NCI-H2029 (cell line): Measurements from ENCODE around the gene AZIN2.

Experiments
- DNase-seq: peaks from one replicate; lab custom pipeline; 2025; lab: John Stamatoyannopoulos, UW

AZIN2 gene

DNA sequence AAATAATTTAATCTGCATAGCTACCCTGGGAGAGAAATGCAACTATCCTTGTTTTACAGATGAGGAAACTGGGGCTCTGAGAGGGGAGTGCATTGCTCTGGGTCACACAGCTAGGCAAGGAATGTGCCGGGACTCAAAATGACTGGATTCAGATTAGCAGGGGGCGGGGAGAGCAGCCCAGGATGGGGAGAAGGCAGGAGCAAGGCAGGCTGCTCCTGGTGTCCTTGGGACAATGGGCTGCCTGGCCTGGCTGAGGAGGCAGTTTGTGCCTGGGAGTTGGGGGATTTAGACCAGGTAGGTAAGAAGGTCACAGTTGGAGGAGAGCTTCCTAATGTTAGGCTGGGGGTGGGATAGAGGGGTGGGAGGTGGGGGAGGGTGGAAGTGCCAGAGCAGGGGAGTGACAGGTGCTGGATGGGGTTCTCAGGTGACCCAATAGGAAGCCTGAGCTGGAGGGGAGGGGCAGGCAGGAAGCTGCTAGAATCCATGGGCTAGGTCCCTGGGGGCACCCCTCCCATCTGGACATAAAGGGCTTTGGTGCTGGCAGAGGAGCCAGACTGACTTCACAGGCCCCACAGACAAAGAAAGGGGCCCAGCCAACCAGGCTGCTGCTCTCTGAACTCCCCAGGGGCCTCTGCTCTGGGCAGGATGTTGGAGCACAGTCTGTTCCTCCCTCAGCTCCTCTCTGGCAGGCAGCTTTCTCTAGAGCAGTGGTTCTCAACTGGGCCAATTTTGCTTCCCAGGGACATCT, 71.9 kb downstream of the AZIN2 start:
- no peak for DNase-seq

DNA sequence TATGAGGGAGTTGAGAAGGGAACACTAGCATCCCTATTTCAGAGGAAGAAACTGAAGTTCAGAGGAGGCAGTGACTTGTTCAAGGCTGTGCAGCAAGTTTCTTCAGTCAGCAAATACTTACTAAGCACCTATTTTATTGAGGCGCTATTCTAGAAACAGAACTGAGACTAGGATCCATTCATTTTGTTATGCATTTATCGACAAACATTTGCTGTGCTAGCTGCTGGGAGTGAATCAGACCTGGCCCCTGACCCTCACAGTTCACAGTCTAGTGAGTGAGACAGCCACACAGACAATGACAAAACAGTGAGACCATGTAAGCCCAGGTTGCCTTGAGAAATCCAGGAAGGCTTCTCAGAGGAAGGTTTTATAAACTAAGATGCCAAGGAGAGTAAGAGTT, 72.7 kb downstream of the AZIN2 start:
- no peak for DNase-seq

DNA sequence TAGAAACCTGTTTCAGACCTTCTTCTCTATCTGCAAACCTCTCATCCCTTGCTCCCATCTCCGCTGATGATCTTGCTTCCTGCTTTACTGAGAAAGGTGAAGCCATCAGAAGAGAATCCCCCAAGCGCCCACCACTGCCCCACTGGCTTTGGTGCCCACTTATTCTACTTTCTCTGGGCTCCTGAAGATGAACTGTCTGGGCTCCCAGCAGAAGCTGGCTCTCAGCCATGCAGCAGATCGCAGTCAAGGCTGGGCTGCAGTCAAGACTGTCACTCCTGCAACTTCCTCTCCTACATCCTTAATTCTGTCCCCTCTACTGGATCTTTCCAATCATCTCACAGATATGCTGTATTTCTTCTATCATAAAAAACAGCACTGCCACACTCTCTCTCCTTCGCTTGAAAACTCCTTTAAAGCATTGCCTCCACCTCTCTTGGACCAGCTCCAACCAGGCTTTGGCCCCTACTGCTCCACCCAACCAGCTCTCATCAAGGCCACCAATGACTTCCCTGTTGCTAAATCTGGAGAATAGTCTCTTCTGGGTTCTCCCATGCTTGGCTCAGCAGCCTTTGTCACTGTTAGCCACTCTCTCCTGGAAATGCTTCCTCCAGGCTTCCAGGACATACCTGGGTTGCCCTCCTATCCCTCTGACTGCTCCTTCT, 75.1 kb downstream of the AZIN2 start:
- DNase-seq, result no peak

DNA sequence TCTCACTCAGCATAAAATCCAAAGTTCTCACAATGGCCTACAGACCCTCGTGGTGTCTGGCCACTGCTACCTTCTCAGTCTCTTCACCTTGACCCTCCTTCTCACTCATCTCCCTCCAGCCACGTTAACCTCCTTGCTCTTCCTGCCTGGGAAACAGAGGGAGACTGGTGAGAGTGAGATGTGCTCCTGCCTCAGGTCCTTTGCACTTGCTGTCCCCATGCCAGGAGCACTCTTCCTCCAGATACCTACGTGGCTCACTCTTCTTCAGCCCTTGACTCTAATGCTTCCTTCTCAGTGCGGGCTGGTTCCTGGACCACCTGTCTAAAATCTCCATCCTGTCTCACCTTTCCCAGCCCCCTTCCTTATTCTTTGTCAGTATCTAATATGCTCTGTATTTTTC, 76.2 kb downstream of the AZIN2 start:
- no peak for DNase-seq

- DNase-seq, result no peak
Measured at GRCh38 chr1:33158366-33158765, 77.4 kb downstream of the AZIN2 start.

- DNase-seq, result no peak
Measured at GRCh38 chr1:33159577-33159976, 78.6 kb downstream of the AZIN2 start.

GRCh38 chr1:33161061-33161681, 80.2 kb downstream of the AZIN2 start:
- DNase-seq, result no peak

DNA sequence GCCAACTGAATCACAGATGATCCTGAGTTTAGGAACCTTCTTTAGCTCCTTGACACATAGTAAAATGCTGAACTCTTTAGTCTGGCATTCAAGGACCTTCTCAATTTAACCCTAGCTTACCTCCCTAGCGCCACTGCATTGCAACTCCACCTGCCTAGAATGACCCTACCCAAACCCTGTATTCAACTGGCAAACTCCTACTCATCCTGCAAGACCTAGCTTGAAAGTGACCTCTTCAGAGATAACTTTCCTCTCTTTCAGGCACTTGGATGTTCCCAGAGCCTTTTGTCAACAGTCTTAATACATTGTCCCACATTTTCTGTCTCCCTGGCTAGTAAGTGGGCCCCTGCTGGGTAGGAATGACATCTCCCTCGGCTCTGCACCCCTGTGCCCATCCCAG, 81.2 kb downstream of the AZIN2 start:
- DNase-seq, result no peak

DNA sequence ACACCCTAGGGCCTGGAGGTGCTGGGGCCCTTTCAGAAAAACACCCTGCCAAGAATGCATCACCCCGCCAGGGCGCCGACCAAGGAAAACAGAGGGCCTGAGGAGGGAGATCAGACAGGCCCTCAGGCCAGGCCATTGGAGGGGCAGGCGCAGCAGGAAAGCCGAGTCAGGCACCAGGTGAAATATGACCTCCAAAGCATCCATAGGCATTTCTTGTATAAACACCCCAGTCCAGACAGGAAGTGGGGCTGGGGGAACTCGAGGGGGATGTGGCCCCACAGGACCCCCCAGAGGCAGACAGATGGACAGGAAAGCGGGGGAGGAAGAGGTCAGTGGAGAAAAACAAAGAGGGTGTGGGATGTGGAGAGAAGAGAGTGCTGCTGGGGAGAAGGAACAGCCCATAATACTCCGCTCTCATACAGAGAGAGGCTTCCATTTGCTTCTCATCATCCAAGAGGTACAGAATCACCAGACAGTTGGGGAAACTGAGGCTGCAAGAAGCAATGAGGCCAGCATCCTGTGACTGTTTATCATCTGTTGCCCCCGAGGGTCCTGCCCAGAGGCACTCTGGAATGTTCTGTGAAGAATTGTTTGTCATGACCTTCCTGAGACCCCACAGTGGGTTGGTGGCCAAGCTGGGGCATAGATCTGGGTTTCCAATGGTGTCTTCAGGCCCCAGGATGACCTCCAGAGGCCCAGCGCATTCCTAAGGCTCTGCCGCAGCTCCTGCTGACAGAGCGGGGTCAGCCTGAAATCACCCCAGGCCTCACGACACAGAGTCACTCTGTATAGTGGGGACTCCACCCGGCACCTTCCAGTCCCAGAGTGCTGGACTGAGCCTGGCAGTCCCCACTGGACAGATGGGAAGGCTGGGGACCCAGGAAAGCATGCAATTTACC, 82.9 kb downstream of the AZIN2 start:
- DNase-seq, result no peak

DNA sequence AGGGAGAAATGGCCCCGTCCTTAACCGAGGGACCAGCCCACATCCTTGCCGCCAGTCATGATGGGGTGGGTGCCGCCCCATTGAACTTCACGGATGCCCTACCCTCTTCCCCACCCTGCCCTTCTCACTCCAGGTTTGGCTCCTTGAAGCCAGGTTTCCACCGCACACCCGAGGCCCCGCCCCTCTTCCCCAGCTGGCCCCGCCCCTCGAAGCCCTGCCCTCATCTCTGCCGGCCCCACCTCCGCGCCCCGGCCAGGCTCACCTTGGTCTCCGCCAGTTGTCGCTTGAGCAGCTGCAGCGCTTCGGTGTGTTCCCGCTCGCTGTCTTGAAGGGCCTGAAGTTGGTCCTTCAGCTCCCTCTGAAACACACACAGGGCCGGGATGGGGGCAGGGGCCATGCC, 84.3 kb downstream of the AZIN2 start:
- DNase-seq, result no peak

- no peak for DNase-seq
Measured at GRCh38 chr1:33165809-33166208, 84.9 kb downstream of the AZIN2 start.

DNA sequence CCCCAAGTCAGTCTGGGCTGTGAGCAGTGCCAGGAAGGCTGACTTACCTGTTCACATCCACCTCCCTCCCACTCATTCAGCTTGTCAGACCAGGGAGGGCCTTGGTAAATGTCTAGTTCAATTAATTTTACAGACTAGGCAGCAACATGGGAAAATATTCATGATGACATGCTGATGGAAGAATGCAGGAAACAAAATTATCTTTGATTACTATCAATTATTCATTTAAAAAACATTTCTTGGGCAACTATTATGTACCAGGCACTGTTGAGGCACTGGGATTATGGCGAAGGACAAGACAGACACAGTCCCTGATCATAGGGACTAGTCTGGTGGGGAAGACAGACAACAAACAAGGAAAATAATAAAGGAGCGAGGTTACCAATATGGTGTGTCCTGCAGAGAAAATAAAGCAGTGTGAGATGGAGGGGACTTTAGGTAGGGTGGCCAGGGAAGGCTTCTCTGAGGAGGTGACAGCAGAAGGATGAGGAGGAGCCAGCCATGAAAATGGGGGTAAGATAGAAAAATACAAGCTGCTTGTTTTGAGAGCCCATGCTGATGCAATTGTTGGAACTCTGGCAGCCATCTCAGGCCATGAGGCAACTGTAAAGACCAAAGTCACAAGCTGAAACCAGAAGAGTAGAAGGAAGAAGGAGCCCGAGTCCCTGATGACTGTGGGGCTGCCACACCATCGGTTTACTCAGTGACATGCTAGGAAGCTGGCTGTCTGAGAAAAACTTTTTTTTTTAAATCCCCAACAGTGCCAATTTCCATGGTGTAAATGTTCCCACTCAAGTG, 86.9 kb downstream of the AZIN2 start:
- DNase-seq, result no peak

GRCh38 chr1:33168556-33169289, 87.8 kb downstream of the AZIN2 start:
- DNase-seq, result no peak

- DNase-seq, result no peak
Measured at GRCh38 chr1:33169290-33170055, 88.5 kb downstream of the AZIN2 start.
